ENCODE measurements around the gene EIF4E. TPM values are rescaled to one million over a fixed set of nuclear protein-coding genes. Genes with fewer than 3 reads are reported as not detected.

EIF4E gene
- total and polyA plus RNA-seq, 4 donors = 105 to 183 (median 131) TPM

DNA sequence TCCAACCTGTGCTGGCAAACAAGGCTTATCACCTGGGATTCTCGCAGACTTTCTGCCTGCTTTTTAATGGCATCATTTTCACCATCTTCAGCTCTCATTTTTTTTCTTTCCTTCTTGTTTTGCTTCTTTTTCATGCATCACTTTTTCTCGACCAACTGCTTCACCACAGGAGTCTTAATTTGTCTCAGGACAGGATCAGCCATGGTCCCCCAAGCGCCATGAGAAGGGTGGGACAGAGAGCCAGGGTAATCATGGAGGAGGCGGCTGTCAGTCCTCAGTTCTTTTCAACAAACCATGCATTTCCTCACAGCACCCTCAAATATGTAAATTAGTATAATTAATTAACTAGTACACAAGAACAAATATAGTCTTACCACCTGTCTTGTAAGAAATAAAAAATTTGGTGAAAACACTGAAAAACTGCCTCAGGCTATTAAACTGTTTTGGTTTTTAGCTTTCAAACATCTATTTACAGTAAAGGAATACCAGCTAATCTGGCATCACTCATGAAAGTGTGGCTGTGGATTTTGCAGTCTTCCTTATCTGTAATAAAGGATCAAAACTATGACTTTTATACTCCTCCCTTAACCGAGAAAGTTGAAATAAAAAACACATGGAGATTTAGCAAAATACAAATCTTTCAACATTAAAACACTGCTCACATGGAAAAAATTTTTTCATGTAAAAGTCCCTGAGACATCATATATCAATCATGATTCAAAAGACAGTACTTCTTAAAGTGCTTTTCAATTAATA lies 19.1 kb downstream of the EIF4E start:
- no peak overlapping the region for H3K27ac ChIP-seq (ENCODE audit: low read depth, low read length)
- no peaks in the 10 kb centered on the region for H3K9me3 ChIP-seq (ENCODE audit: control insufficient read depth, insufficient read depth, low read length)
- H3K4me1 ChIP-seq (ENCODE audit: control insufficient read depth, insufficient read depth, low read length) = no peaks in the 10 kb centered on the region
- no peak overlapping the region for H3K4me3 ChIP-seq (ENCODE audit: low read depth, low read length)
- H3K27me3 ChIP-seq (ENCODE audit: control insufficient read depth, insufficient read depth, low read length) = no peaks in the 10 kb centered on the region
- WGBS (ENCODE audit: insufficient coverage) = 93% methylated on average over 1 of the region's 5 CpGs
- DNase-seq (ENCODE audit: low read depth in 4 of 6, low spot score in 6 of 6) = no peak
- H3K36me3 ChIP-seq (ENCODE audit: control insufficient read depth, insufficient read depth, low read length) = no peaks in the 10 kb centered on the region

DNA sequence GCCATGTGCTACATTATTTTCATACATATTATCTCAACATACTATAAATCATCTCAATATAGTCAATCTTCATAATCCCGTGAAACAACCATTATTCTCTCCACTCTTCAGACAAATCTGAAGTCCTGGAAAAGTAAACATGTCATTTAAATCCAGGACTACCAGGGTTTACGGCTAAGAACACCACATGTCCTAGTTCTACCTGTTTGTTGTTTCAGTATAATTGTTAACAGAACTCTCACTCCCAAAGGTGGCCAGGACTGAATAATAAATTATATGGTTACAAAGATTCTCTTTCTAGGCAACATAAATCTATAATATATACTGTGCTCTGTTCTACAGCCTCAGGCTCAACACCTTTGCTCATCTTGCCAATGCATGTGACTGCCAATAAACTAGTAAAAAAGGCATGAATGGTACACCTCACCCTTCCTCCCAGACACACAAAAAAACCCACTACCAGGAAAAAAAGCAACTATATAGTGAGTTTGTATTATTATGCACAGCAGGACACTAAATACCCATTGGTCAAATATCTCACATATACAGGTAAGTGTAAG lies 20.1 kb downstream of the EIF4E start:
- DNase-seq (ENCODE audit: low read depth in 4 of 6, low spot score in 6 of 6) = no peak
- Histone ChIP-seq H3K4me3 (ENCODE audit: low read depth, low read length) (no peak overlapping the region), H3K4me1 (ENCODE audit: control insufficient read depth, insufficient read depth, low read length) (no peaks in the 10 kb centered on the region), H3K27me3 (ENCODE audit: control insufficient read depth, insufficient read depth, low read length) (no peaks in the 10 kb centered on the region), H3K9me3 (ENCODE audit: control insufficient read depth, insufficient read depth, low read length) (no peaks in the 10 kb centered on the region), H3K27ac (ENCODE audit: low read depth, low read length) (no peak overlapping the region), H3K36me3 (ENCODE audit: control insufficient read depth, insufficient read depth, low read length) (no peaks in the 10 kb centered on the region)
- 100% methylated on average over 1 of the region's 2 CpGs for WGBS (ENCODE audit: insufficient coverage)

DNA sequence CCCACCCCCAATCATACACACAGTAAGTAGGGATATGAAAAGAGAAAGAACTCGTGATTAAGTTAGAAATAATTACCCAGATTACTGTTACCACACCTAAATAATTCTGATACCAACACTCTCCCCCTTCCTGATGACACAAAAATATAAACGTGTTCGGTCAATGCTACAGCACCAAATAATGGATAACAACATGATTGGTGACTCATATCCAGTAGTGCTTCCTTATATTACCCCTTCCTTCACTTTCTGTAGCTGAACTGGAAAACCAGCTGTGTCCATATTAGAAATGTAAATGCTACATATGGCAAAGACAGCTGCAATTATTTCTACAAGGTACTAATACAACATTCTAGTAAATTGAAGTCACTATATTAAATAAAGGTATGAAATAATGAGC lies 20.8 kb downstream of the EIF4E start:
- Histone ChIP-seq H3K4me1 (ENCODE audit: control insufficient read depth, insufficient read depth, low read length) (no peaks in the 10 kb centered on the region), H3K27ac (ENCODE audit: low read depth, low read length) (no peak overlapping the region), H3K9me3 (ENCODE audit: control insufficient read depth, insufficient read depth, low read length) (no peaks in the 10 kb centered on the region), H3K4me3 (ENCODE audit: low read depth, low read length) (no peak overlapping the region), H3K36me3 (ENCODE audit: control insufficient read depth, insufficient read depth, low read length) (no peaks in the 10 kb centered on the region), H3K27me3 (ENCODE audit: control insufficient read depth, insufficient read depth, low read length) (no peaks in the 10 kb centered on the region)
- 92% methylated on average over 2 of the region's 3 CpGs for WGBS (ENCODE audit: insufficient coverage)
- no peak for DNase-seq (ENCODE audit: low read depth in 4 of 6, low spot score in 6 of 6)

DNA sequence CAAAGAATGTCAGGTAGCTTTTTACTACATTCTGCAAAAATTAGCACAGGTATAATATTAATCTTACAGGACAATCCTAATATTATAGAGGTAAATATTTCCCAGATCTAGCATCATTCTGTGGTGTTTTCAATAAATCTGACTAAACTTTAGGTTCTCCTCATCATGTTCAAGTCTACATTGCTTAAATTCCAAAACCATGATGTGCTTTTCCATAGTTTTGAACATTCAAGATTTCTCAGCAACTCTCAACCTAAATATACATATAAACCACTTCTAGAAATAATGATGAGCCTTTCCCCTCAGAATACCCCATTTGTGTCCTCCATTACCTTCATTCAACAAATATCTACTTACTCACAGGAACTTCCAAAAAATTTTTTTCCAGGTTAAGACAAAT lies 23.1 kb downstream of the EIF4E start:
- DNase-seq (ENCODE audit: low read depth in 4 of 6, low spot score in 6 of 6) = no peak
- Histone ChIP-seq H3K27me3 (ENCODE audit: control insufficient read depth, insufficient read depth, low read length) (no peaks in the 10 kb centered on the region), H3K4me3 (ENCODE audit: low read depth, low read length) (no peak overlapping the region), H3K27ac (ENCODE audit: low read depth, low read length) (no peak overlapping the region), H3K4me1 (ENCODE audit: control insufficient read depth, insufficient read depth, low read length) (no peaks in the 10 kb centered on the region), H3K36me3 (ENCODE audit: control insufficient read depth, insufficient read depth, low read length) (no peaks in the 10 kb centered on the region), H3K9me3 (ENCODE audit: control insufficient read depth, insufficient read depth, low read length) (no peaks in the 10 kb centered on the region)

DNA sequence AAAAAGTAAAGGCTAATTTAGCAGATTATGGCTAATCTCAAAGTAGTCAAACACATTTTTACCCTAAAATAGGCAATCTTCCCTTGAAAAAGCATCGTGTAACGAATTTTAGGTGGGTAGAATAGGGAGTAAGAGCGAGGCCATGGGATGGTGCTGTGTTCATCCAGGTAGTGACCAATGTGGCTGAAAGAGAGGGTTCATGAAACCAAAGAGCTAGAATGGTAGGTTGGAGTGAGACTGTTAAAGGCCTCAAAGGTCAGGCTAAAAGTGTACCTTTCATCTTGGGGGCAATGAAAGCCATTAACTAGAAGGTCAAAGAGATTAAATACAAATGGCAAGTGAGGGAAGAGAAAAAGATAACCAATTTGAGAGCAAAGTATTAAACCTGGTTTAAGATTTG lies 23.6 kb downstream of the EIF4E start:
- 82% methylated on average over 1 of the region's 3 CpGs for WGBS (ENCODE audit: insufficient coverage)
- no peaks in the 10 kb centered on the region for H3K4me1 ChIP-seq (ENCODE audit: control insufficient read depth, insufficient read depth, low read length)
- no peak for DNase-seq (ENCODE audit: low read depth in 4 of 6, low spot score in 6 of 6)
- no peaks in the 10 kb centered on the region for H3K27me3 ChIP-seq (ENCODE audit: control insufficient read depth, insufficient read depth, low read length)
- no peaks in the 10 kb centered on the region for H3K9me3 ChIP-seq (ENCODE audit: control insufficient read depth, insufficient read depth, low read length)
- no peak overlapping the region for H3K4me3 ChIP-seq (ENCODE audit: low read depth, low read length)
- H3K36me3 ChIP-seq (ENCODE audit: control insufficient read depth, insufficient read depth, low read length) = no peaks in the 10 kb centered on the region
- no peak overlapping the region for H3K27ac ChIP-seq (ENCODE audit: low read depth, low read length)

DNA sequence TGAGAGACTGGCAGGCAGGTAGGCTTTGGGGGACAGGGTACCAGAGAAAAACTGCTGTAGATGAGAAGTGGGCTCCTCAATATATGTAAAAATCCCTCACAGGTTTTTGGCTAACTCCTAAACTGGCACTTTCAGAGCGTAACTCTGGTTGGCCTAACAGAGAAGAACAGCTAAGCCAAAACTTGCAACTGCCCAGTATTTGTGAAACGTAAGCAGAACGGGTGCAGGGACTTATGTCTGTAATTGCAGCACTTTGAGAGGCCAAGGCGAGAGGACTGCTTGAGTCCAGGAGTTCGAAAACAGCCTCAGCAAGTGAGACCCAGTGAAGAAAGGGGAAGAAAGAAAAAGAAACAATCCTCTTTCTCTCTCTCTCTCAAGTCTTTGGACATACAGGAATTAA lies 25.0 kb downstream of the EIF4E start:
- DNase-seq (ENCODE audit: low read depth in 4 of 6, low spot score in 6 of 6) = no peak
- Histone ChIP-seq H3K4me3 (ENCODE audit: low read depth, low read length) (no peak overlapping the region), H3K27ac (ENCODE audit: low read depth, low read length) (no peak overlapping the region), H3K9me3 (ENCODE audit: control insufficient read depth, insufficient read depth, low read length) (no peaks in the 10 kb centered on the region), H3K36me3 (ENCODE audit: control insufficient read depth, insufficient read depth, low read length) (no peaks in the 10 kb centered on the region), H3K27me3 (ENCODE audit: control insufficient read depth, insufficient read depth, low read length) (no peaks in the 10 kb centered on the region), H3K4me1 (ENCODE audit: control insufficient read depth, insufficient read depth, low read length) (no peaks in the 10 kb centered on the region)
- WGBS (ENCODE audit: insufficient coverage) = 80% methylated on average over 1 of the region's 5 CpGs

DNA sequence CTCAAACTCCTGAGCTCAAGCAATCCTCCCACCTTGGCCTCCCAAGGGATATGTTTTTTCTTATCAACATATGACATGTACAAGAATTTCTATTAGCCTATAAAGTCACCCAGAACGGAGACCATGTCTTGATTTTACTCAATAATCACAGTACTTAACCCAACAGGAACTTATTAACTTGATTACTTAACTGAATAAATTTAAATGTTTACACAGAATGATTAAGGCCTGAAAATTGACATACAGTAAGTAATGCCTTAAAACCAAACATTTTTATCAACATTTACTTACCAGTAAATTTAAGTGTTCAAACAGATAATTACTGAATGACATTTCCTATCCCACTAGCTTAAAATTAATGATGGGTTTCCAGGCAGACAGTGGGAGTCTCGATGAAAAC lies 25.4 kb downstream of the EIF4E start:
- Histone ChIP-seq H3K4me3 (ENCODE audit: low read depth, low read length) (no peak overlapping the region), H3K27ac (ENCODE audit: low read depth, low read length) (no peak overlapping the region), H3K27me3 (ENCODE audit: control insufficient read depth, insufficient read depth, low read length) (no peaks in the 10 kb centered on the region), H3K36me3 (ENCODE audit: control insufficient read depth, insufficient read depth, low read length) (no peaks in the 10 kb centered on the region), H3K9me3 (ENCODE audit: control insufficient read depth, insufficient read depth, low read length) (no peaks in the 10 kb centered on the region), H3K4me1 (ENCODE audit: control insufficient read depth, insufficient read depth, low read length) (no peaks in the 10 kb centered on the region)
- no peak for DNase-seq (ENCODE audit: low read depth in 4 of 6, low spot score in 6 of 6)
- WGBS (ENCODE audit: insufficient coverage) = no CpG with 5 or more reads among the region's 2 CpGs

DNA sequence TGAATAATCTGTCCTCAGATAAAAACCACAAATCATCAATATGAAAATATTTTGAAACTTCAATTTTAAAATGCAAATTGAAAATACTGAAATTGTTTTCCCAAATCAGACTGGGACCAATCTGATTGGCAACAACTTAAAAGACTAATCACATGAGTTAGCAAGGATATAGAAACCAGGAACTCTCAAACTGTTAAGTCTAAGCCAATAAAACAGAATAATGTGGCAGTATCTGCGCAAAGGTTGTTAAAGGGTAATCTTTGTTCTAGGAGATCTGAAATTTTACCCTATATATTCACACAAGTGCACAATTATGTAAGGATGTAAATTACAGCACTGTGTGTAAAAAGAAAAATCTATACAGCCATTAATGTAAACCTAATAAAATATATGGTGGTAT lies 29.7 kb downstream of the EIF4E start:
- WGBS (ENCODE audit: insufficient coverage) = no CpG with 5 or more reads among the region's 1 CpG
- Histone ChIP-seq H3K4me3 (ENCODE audit: low read depth, low read length) (no peak overlapping the region), H3K9me3 (ENCODE audit: control insufficient read depth, insufficient read depth, low read length) (no peaks in the 10 kb centered on the region), H3K27ac (ENCODE audit: low read depth, low read length) (no peak overlapping the region), H3K36me3 (ENCODE audit: control insufficient read depth, insufficient read depth, low read length) (peaks cover 3% of the 10 kb centered on the region), H3K27me3 (ENCODE audit: control insufficient read depth, insufficient read depth, low read length) (no peaks in the 10 kb centered on the region), H3K4me1 (ENCODE audit: control insufficient read depth, insufficient read depth, low read length) (no peaks in the 10 kb centered on the region)
- DNase-seq (ENCODE audit: low read depth in 4 of 6, low spot score in 6 of 6) = no peak

DNA sequence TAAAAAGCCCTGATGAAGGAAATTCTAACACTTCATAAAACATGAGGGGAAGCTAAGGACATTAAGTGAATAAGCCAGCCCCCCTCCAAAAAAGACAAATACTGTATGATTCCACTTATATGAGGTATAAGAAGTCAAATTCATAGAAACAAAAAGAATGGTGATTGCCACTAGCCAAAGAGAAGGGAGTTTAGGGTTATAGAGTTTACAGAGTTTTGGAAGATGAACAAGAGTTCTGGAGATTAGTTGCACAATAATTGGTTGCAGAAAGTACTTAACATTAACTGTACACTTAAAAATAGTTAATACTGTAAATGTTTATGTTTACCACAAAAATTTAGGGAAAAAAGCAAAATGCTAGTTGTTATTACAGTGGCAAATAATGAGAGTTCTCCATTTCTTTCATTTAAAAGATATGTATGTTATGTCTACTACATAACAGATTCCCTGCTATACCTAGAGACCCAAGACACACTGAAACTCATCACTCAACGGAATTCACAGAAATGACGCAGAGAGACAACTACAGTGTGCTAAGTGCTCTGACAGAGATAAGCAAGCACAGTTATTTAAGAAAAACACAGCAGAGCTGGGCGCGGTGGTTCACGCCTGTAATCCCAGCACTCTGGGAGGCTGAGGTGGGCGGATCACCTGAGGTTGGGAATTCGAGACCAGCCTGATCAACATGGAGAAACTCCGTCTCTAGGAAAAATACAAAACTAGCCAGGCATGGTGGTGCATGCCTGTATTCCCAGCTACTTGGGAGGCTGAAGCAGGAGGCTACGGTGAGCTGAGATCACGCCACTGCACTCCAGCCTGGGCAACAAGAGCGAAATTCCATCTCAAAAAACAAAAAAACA lies 37.2 kb downstream of the EIF4E start:
- 97% methylated on average over 10 of the region's 11 CpGs for WGBS (ENCODE audit: insufficient coverage)
- Histone ChIP-seq H3K4me1 (ENCODE audit: control insufficient read depth, insufficient read depth, low read length) (no peaks in the 10 kb centered on the region), H3K36me3 (ENCODE audit: control insufficient read depth, insufficient read depth, low read length) (peaks cover 7% of the 10 kb centered on the region), H3K27ac (ENCODE audit: low read depth, low read length) (no peak overlapping the region), H3K4me3 (ENCODE audit: low read depth, low read length) (no peak overlapping the region), H3K27me3 (ENCODE audit: control insufficient read depth, insufficient read depth, low read length) (no peaks in the 10 kb centered on the region), H3K9me3 (ENCODE audit: control insufficient read depth, insufficient read depth, low read length) (peaks cover 4% of the 10 kb centered on the region)
- no peak for DNase-seq (ENCODE audit: low read depth in 4 of 6, low spot score in 6 of 6)

Data from spinal cord (tissue), 10 donors.